CD4-positive, alpha-beta T cell (primary cell): ENCODE results near the gene KIAA1671. TPM values are rescaled to one million over a fixed set of nuclear protein-coding genes. Genes with fewer than 3 reads are reported as not detected.

Experiments
- ATAC-seq: fragments of 200-7000 bp; cut with Tn5 transposase; one replicate; pipeline ENCODE4 v1.10.0; 2022; ENCODE audit warnings: mild to moderate bottlenecking; ENCODE audit not compliant: poor library complexity
- CTCF ChIA-PET: fragments of 350-600 bp; sonication (Branson Sonifier 250); formaldehyde crosslinking; loops from one replicate; lab custom pipeline; 2021; ENCODE audit warnings: antibody characterized with exemption, inconsistent platforms; lab: Charles Lee
- POLR2A ChIA-PET: fragments of 350-600 bp; sonication (Branson Sonifier 250); formaldehyde crosslinking; loops from one replicate; lab custom pipeline; 2021; ENCODE audit warnings: antibody characterized with exemption, inconsistent platforms; lab: Charles Lee
- DNase-seq, 14 experiments: peaks; one replicate each; pipeline ENCODE4 v3.0.0-alpha.2; 2013 to 2020; ENCODE audit warnings: mixed read lengths in 2 of 14
- H3K27ac ChIP-seq, 2 donors: one replicate each; pipeline versions ENCODE4 v1.5.1 to v1.7.0; 2013; ENCODE audit warnings: low read length in 2 of 2, low read depth in 1 of 2, mild to moderate bottlenecking in 1 of 2
- H3K27me3 ChIP-seq, 2 experiments: 1 replicate in 1 of 2; 2 replicates in 1 of 2; pipeline versions ENCODE4 v1.6.1 to v1.7.0; 2013; ENCODE audit warnings: low read length in 2 of 2, control low read depth in 1 of 2, mild to moderate bottlenecking in 1 of 2, moderate library complexity in 1 of 2; ENCODE audit not compliant: insufficient read depth in 2 of 2, control insufficient read depth in 1 of 2
- H3K36me3 ChIP-seq: one replicate; pipeline ENCODE4 v1.6.1; 2013; ENCODE audit warnings: low read length, control low read depth; ENCODE audit not compliant: insufficient read depth
- H3K4me1 ChIP-seq: one replicate; pipeline ENCODE4 v1.6.1; 2013; ENCODE audit warnings: low read length, control low read depth; ENCODE audit not compliant: insufficient read depth
- H3K4me3 ChIP-seq: one replicate; pipeline ENCODE4 v1.5.1; 2013; ENCODE audit warnings: mild to moderate bottlenecking, low read length, moderate library complexity
- H3K9me3 ChIP-seq, 2 experiments: 1 replicate in 1 of 2; 2 replicates in 1 of 2; pipeline versions ENCODE4 v1.6.1 to v1.7.0; 2013; ENCODE audit warnings: low read length in 2 of 2, mild to moderate bottlenecking in 2 of 2, control low read depth in 1 of 2, moderate library complexity in 1 of 2; ENCODE audit not compliant: control insufficient read depth in 1 of 2, insufficient read depth in 1 of 2
- H3K27ac Mint-ChIP-seq: one replicate; pipeline ENCODE4 v1.8.0; 2020; ENCODE audit warnings: mixed read lengths
- H3K27me3 Mint-ChIP-seq: one replicate; pipeline ENCODE4 v1.8.0; 2021; ENCODE audit warnings: mixed read lengths
- H3K36me3 Mint-ChIP-seq: one replicate; pipeline ENCODE4 v1.8.0; 2021; ENCODE audit warnings: low read depth, mixed read lengths
- H3K4me1 Mint-ChIP-seq: one replicate; pipeline ENCODE4 v1.8.0; 2021; ENCODE audit warnings: low read depth, mixed read lengths
- H3K4me3 Mint-ChIP-seq: one replicate; pipeline ENCODE4 v1.8.0; 2020; ENCODE audit warnings: mild to moderate bottlenecking, mixed read lengths
- H3K9me3 Mint-ChIP-seq: one replicate; pipeline ENCODE4 v1.8.0; 2020; ENCODE audit warnings: mixed read lengths
- intact Hi-C, 2 experiments: fragments of 100-400 bp; cut with DNase I in 1 of 2; cut with micrococcal nuclease in 1 of 2; formaldehyde crosslinking; loops; one replicate each; pipeline versions ENCODE4 v1.15.1 to v1.9.0; 2023 to 2025; cut with DNase I, micrococcal nuclease
- total RNA-seq, 174 experiments: library from RNA in 2 of 174; stranded (reverse) in 2 of 174; gene quantifications; one replicate each; pipeline ENCODE4 v1.2.3 and lab custom pipeline; 2021 to 2026
- TF ChIP-seq, protein P1 (sequence below): fragments of 200-600 bp; IDR thresholded peaks from one replicate; pipeline ENCODE4 v1.8.0; 2022; ENCODE audit warnings: antibody characterized with exemption, mild to moderate bottlenecking

KIAA1671 gene
- total RNA-seq, 2 experiments from 2014 or later = 2.6 to 2.9 TPM

- Histone ChIP-seq H3K4me1 (no peaks in the 10 kb centered on the region), H3K36me3 (no peaks in the 10 kb centered on the region), H3K27ac (no peak overlapping the region), H3K9me3 (no peaks in the 10 kb centered on the region), H3K27me3 (peaks cover 0 to 2% of the 10 kb centered on the region in 2 experiments), H3K4me3 (no peak overlapping the region)
- TF ChIP-seq, protein P1, sequence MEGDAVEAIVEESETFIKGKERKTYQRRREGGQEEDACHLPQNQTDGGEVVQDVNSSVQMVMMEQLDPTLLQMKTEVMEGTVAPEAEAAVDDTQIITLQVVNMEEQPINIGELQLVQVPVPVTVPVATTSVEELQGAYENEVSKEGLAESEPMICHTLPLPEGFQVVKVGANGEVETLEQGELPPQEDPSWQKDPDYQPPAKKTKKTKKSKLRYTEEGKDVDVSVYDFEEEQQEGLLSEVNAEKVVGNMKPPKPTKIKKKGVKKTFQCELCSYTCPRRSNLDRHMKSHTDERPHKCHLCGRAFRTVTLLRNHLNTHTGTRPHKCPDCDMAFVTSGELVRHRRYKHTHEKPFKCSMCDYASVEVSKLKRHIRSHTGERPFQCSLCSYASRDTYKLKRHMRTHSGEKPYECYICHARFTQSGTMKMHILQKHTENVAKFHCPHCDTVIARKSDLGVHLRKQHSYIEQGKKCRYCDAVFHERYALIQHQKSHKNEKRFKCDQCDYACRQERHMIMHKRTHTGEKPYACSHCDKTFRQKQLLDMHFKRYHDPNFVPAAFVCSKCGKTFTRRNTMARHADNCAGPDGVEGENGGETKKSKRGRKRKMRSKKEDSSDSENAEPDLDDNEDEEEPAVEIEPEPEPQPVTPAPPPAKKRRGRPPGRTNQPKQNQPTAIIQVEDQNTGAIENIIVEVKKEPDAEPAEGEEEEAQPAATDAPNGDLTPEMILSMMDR = no peak
- intact Hi-C loops = loop anchor here in 1 of 2 experiments (5.0 kb wide), 1 partner anchor 47 kb away; no protein-coding TSS in a partner anchor
- ATAC-seq (no peak), DNase-seq (no peak)
- ChIA-PET POLR2A (no interaction called here), CTCF (interaction anchor here (0.7 kb wide), 1 partner anchor 74 kb away, joined by 3 read pairs; no protein-coding TSS in a partner anchor)
- no peaks in the 10 kb centered on the region for H3K36me3 Mint-ChIP-seq
- H3K4me1 Mint-ChIP-seq = no peaks in the 10 kb centered on the region
- no peak overlapping the region for H3K4me3 Mint-ChIP-seq
- peaks cover 16% of the 10 kb centered on the region for H3K27me3 Mint-ChIP-seq
- no peaks in the 10 kb centered on the region for H3K9me3 Mint-ChIP-seq
- H3K27ac Mint-ChIP-seq = no peak overlapping the region
Observed at GRCh38 chr22:25019427-25020184, 67.1 kb downstream of the KIAA1671 start.

DNA sequence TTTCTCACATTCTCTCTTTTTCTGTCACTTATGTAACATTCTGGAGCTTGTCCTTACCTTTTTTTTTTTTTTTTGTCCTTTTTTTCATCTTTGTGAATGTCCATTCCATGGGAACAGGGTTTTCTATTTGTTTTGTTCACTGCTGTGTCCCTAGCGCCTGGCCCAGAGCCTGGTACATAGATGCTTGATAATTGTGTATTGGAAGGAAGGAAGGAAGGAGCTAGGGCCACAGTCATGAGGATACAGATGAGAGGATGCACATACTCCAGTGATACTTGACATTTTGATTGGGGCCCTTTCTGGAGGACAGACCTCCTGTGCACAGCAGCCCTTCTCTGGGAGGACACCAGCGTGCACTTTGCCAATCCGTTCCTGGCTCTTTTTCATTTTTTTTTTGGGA, 68.9 kb downstream of the KIAA1671 start:
- TF ChIP-seq, protein P1 = no peak
- Histone ChIP-seq H3K36me3 (no peaks in the 10 kb centered on the region), H3K4me1 (peaks cover 2% of the 10 kb centered on the region), H3K27me3 (no peaks in the 10 kb centered on the region), H3K4me3 (no peak overlapping the region), H3K27ac (no peak overlapping the region), H3K9me3 (no peaks in the 10 kb centered on the region)
- CTCF ChIA-PET = interaction anchor here (1.3 kb wide), 1 partner anchor 11 kb away, joined by 4 read pairs; no protein-coding TSS in a partner anchor
- ATAC-seq = no peak
- H3K4me3 Mint-ChIP-seq = no peak overlapping the region
- DNase-seq = no peak
- H3K27me3 Mint-ChIP-seq = peaks cover 13% of the 10 kb centered on the region
- H3K36me3 Mint-ChIP-seq = no peaks in the 10 kb centered on the region
- no peaks in the 10 kb centered on the region for H3K9me3 Mint-ChIP-seq
- POLR2A ChIA-PET = no interaction called here
- no peak overlapping the region for H3K27ac Mint-ChIP-seq
- intact Hi-C loops = no loop called here
- H3K4me1 Mint-ChIP-seq = peaks cover 5% of the 10 kb centered on the region

GRCh38 chr22:25021976-25022711, 69.6 kb downstream of the KIAA1671 start:
- Mint-ChIP-seq H3K4me3 (no peak overlapping the region), H3K9me3 (no peaks in the 10 kb centered on the region), H3K36me3 (no peaks in the 10 kb centered on the region), H3K27ac (no peak overlapping the region), H3K27me3 (peaks cover 13% of the 10 kb centered on the region), H3K4me1 (peaks cover 8% of the 10 kb centered on the region)
- intact Hi-C loops = no loop called here
- ChIA-PET POLR2A (no interaction called here), CTCF (interaction anchor here (1.3 kb wide), 1 partner anchor 11 kb away, joined by 4 read pairs; no protein-coding TSS in a partner anchor)
- no peaks in the 10 kb centered on the region for H3K27me3 ChIP-seq
- H3K27ac ChIP-seq = no peak overlapping the region
- ATAC-seq = no peak
- peaks cover 4% of the 10 kb centered on the region for H3K4me1 ChIP-seq
- H3K36me3 ChIP-seq = no peaks in the 10 kb centered on the region
- H3K9me3 ChIP-seq = no peaks in the 10 kb centered on the region
- H3K4me3 ChIP-seq = no peak overlapping the region
- TF ChIP-seq, protein P1 = no peak
- no peak for DNase-seq
